ENCODE data around the gene MLLT3.

MLLT3 gene

DNA sequence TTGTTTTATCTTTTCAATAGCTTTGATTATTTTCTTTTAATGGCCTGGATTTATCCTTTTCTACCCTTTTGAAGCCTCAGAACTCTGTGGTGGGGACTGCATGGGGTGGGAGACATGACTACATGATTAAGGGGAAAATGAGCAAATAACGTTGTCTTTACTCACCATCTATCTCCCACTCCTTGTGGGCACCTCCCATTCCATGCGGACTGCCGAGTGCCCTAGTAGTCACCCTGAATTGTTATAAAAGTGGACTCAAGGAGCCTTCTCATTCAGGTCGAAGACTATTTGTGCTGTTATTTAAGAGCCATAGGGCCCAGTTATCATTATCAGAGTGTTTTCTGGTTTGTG, 281.8 kb downstream of the MLLT3 start:
- DNase-seq (ENCODE audit: low spot score), result no peak

- no peak for DNase-seq (ENCODE audit: low spot score)
Observed at GRCh38 chr9:20335668-20336332, 286.5 kb downstream of the MLLT3 start.

DNA sequence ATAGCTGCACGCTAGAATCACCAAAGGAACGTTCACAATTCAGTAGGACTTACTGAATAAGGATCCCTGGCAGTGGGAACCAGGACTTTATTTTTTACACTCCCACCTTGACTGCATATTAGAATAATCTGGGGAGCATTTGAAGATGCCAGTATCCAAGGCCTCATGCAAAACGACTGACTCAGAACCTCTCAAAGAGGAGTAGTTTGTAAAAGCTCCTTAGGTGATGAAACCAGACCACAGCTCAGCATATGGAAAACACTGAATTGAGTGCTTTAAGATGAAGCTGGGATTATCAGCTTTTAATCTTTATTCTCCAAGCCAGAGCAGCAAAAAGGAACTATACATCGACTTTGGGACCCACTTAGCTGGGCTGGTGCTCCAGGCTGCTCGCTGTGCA, 288.3 kb downstream of the MLLT3 start:
- DNase-seq (ENCODE audit: low spot score), result no peak

GRCh38 chr9:20331095-20331685, 291.1 kb downstream of the MLLT3 start:
- no peak for DNase-seq (ENCODE audit: low spot score)

GRCh38 chr9:20330688-20331087, 291.6 kb downstream of the MLLT3 start:
- no peak for DNase-seq (ENCODE audit: low spot score)

DNA sequence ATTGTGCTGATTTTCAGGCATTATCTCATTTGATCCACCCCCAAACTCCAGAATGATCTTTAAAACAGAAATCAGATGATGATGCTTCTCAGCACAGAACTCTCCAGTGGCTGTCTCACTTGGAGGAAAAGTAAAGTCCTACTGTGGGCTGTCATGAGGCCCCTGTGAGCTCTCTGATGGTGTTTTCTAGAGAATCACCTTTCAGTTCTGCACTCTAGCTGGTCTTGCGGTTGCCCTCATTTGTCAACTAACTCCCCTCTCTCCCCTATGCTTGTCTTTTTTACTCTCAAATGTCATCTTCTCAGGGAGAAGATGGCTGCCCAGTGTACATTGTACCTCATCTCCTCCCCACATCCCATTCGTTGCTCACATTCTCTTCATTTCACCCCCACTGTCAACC, 295.8 kb downstream of the MLLT3 start:
- DNase-seq (ENCODE audit: low spot score), result no peak

- no peak for DNase-seq (ENCODE audit: low spot score)
Observed at GRCh38 chr9:20325008-20325407, 297.3 kb downstream of the MLLT3 start.

DNA sequence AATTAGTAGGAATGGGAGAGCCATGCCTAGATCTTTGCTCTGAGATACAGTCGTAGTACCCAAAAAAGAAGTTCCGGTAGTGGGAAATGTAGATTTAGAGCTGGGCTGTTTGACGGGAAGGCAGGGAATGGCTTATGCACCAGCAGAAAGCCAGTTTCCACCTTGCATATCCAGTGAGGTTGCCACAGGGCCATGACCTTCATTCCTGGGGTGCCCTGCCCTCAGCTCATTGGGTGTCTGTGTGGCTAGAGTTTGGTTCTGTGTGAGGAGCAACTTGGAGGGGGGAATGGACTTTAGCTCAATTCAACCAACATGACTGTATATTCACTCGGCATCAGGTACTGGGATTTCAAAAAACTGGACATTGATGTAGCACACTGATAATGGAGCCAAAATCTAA, 300.1 kb downstream of the MLLT3 start:
- no peak for DNase-seq (ENCODE audit: low spot score)

DNA sequence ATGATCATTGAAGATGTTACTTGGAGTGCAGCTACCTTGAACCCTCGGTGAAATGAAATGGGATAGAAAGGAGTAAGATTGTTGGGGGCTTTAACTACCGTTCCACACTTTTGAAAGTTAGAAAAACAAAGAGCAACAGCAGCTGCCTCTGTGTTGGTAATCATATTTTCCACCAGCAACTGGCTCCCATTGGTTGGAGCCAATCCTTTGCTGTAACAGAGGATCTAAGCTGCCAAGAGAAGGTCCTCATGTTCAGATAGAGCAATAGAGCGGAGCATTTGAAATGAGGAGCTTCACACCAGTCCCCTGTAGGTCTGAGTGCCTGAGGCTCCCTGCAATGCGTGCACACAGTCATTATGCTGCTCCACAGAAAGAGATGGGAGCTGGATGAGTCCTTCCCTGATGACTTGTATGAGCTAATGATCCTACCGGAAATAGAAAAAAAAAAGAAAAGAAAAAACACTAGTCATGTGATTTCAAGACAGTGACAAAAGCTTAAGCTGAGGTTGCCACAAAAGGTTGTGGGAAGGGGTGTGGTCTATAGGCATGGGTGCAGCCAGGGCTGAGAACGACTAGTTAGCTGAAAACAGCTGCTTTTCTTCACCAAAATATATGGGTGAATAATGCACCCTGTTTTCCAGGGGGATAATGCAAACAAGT, 300.7 kb downstream of the MLLT3 start:
- DNase-seq (ENCODE audit: low spot score), result no peak

GRCh38 chr9:20320921-20321320, 301.4 kb downstream of the MLLT3 start:
- DNase-seq (ENCODE audit: low spot score), result no peak

DNA sequence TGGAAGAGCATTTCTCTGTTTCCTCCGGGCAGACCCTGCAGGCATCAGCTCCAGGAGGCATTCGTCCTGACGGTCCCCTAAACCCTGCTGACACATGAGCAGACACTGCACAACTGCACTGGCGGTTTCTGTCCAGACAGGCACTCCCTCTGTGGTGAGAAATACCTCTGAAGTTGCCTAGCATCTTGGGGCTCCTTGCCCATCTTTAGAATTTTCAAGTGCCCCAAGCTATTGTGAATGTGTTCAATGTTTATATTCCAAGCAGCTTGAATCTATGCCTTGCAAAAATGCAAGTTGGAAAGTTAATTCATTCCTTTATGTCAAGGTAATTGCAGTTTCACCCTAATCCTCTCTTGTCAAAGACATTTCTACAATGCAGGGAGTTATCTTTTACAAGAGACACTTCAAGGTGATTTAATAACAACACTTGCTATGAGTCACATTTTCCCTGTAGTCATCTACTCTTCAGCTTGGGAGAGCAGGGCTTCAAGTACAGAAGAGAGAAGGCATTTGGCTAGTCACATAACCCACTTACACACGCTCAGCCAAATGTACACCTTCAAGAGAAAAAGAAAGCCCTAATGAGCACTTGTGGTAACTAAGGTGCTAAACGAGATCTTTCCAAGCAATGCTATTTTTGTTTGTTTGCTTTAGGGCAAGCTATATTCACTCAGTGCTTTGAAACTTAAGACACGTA, 302.5 kb downstream of the MLLT3 start:
- DNase-seq (ENCODE audit: low spot score), result no peak

- no peak for DNase-seq (ENCODE audit: low spot score)
Observed at GRCh38 chr9:20319241-20319640, 303.1 kb downstream of the MLLT3 start.

- no peak for DNase-seq (ENCODE audit: low spot score)
Observed at GRCh38 chr9:20317701-20318100, 304.6 kb downstream of the MLLT3 start.

GRCh38 chr9:20316372-20316771, 305.9 kb downstream of the MLLT3 start:
- DNase-seq (ENCODE audit: low spot score), result no peak

GRCh38 chr9:20315677-20316076, 306.6 kb downstream of the MLLT3 start:
- DNase-seq (ENCODE audit: low spot score), result no peak

DNA sequence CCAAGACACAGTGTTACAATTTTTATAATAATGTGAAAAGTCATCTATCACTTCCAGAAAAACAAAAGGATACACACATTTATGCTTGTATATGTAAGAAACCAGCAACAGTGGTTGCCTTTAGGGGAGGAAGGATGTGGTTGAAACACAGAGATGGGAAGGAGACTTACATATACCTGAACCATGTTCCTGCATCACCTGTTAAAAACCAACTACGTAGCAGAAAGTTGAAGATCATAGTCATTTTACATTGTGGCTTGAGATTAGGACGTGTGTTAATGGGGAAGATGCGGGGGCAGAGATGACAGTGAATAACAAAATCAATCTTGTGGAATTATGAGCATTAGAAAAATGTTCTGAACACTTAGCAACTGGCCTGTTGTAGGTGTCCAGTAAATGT, 307.3 kb downstream of the MLLT3 start:
- DNase-seq (ENCODE audit: low spot score), result no peak

GRCh38 chr9:20313415-20313814, 308.9 kb downstream of the MLLT3 start:
- no peak for DNase-seq (ENCODE audit: low spot score)

DNA sequence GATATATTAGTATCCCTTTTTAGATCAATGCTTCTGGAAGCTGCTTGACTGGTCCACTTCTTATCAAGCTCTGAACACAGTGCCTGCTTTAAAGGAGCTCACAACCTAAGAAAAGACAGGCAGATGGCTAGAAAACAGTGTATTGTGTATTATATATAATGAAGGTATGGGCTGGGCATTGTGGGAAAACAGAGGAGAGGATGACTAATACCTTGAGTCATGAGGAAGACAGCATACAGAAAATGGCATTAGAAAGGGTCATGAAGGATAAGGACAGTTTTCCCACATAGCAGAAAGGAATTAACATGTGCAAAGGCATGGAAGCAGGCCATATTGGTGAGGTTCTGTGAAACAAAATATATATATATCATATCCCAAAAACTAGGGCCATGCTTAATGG, 309.6 kb downstream of the MLLT3 start:
- no peak for DNase-seq (ENCODE audit: low spot score)

DNA sequence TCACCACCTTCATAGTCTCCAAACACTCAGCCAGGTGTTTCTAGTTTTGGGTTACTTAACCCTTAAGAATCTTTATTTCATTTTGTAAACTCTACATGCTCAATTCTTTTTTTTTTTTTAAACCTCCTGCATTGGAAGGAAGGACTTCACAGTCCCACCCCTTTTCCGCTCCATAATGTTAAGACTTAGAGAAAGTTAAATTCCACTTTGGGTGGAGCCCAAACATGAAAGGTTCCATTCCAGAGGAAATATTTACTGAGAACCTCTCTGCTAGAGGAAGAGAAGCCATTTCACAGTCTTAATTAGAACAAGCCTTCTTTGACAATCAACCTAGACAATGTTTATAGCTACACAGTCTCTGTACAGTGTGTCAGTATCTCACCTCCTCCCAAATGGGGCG, 312.3 kb downstream of the MLLT3 start:
- no peak for DNase-seq (ENCODE audit: low spot score)

DNA sequence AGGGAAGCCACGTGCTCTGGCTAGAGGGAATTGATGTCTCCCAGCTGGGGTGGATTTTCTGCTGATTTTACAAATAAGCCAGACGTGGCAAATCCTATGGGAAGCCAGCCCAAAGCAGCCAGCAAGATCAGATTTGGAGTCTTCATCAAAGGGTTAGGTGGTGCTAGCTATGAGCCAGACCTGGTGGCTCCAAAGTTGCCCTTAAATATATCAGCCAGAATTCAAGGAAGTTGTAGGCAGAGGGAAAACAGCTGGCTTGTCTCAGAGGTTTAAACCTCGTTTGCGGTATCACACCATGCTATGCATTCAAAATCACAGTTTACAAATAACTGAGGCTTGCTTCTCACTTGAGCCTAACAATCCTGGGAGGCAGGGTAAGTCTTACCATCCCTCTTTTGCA, 313.2 kb downstream of the MLLT3 start:
- no peak for DNase-seq (ENCODE audit: low spot score)

GRCh38 chr9:20307621-20308020, 314.7 kb downstream of the MLLT3 start:
- no peak for DNase-seq (ENCODE audit: low spot score)

GRCh38 chr9:20305452-20305851, 316.8 kb downstream of the MLLT3 start:
- no peak for DNase-seq (ENCODE audit: low spot score)

DNA sequence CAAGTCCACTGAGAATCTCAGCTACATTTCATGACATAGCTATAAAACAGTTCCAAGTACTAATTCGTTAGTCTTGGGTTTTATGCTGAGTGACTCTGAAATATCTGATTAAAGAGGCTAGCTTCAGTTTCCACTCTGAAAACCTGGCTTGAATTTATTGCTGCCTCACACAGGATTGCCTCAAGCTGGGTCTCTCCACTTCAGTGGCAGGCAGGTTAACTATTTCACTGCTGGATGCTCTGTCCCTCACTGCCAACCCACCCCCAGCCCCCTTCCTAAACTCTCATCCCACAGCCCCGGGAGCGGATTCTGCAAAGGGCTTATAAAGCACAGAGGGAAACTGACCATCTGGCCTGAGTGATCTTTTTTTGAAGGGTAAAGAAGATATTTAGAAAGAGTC, 318.3 kb downstream of the MLLT3 start:
- no peak for DNase-seq (ENCODE audit: low spot score)
